Kidney (tissue), 14 donors: ENCODE results near the gene TMEM9. TPM values are rescaled to one million over a fixed set of nuclear protein-coding genes. Genes with fewer than 3 reads are reported as not detected.

Experiments
- DNase-seq, 5 donors: peaks; one replicate each; pipeline ENCODE4 v3.0.0-alpha.2; 2013 to 2020
- FAIRE-seq: peaks from 2 replicates; lab custom pipeline; 2012; peaks lifted over from hg19 to GRCh38; lab: Jason Lieb, UNC
- H3K27ac ChIP-seq, 2 donors: one replicate each; pipeline ENCODE4 v1.7.0; 2013; ENCODE audit warnings: low read depth in 2 of 2, low read length in 2 of 2, inconsistent platforms in 1 of 2
- H3K27me3 ChIP-seq: one replicate; pipeline ENCODE4 v1.7.1; 2013; ENCODE audit warnings: low read length, inconsistent platforms; ENCODE audit not compliant: control insufficient read depth, insufficient read depth
- H3K36me3 ChIP-seq, 3 donors: one replicate each; pipeline versions ENCODE4 v1.7.0 to v1.7.1; 2013; ENCODE audit warnings: low read length in 3 of 3, control low read depth in 1 of 3, inconsistent platforms in 1 of 3; ENCODE audit not compliant: insufficient read depth in 3 of 3, control insufficient read depth in 2 of 3
- H3K4me1 ChIP-seq, 3 donors: one replicate each; pipeline versions ENCODE4 v1.7.0 to v1.7.1; 2013; ENCODE audit warnings: low read length in 3 of 3, inconsistent platforms in 1 of 3, low read depth in 1 of 3; ENCODE audit not compliant: control insufficient read depth in 2 of 3, insufficient read depth in 2 of 3
- H3K4me3 ChIP-seq, 3 donors: one replicate each; pipeline versions ENCODE4 v1.7.0 to v1.8.1; 2013; ENCODE audit warnings: low read length in 3 of 3, control low read depth in 1 of 3, inconsistent platforms in 1 of 3
- H3K9ac ChIP-seq, 3 donors: one replicate each; pipeline versions ENCODE4 v1.7.0 to v1.7.1; 2013; ENCODE audit warnings: low read length in 3 of 3, control low read depth in 1 of 3, inconsistent platforms in 1 of 3
- H3K9me3 ChIP-seq, 3 donors: one replicate each; pipeline versions ENCODE4 v1.7.0 to v1.7.1; 2013; ENCODE audit warnings: low read length in 3 of 3, control low read depth in 1 of 3, inconsistent platforms in 1 of 3; ENCODE audit not compliant: control insufficient read depth in 2 of 3, insufficient read depth in 1 of 3
- intact Hi-C: fragments of 100-400 bp; cut with DNase I; formaldehyde crosslinking; loops from one replicate; pipeline ENCODE4 v1.11.1; 2022
- polyA plus RNA-seq: library from polyadenylated mRNA; stranded (reverse); fragments of 350-450 nt; fragmentation: Illumina TruSeq; extraction: RNeasy Lipid Tissue Mini Kit (QIAGEN cat#74804); gene quantifications from one replicate; pipeline ENCODE4 v1.2.3, GENCODE V29; 2014; ENCODE audit warnings: low read depth, low replicate concordance; ENCODE audit not compliant: insufficient read depth
- total RNA-seq: library from RNA; stranded (reverse); fragmentation: NEBNext Ultra II Directional; extraction: Animal tissue kit (Norgen Biotek cat#: 25700); gene quantifications from one replicate; pipeline ENCODE4 v1.2.1, GENCODE V29; 2021
- TF ChIP-seq, protein P1 (sequence below): IDR thresholded peaks from 3 replicates; pipeline ENCODE4 v1.5.1; 2012; ENCODE audit warnings: mild to moderate bottlenecking, moderate library complexity, borderline replicate concordance; ENCODE audit not compliant: insufficient read depth; ENCODE audit errors: extremely low read depth
- donor health status: control.
- donor health status: control.
- donor health status: control.
- donor health status: control.
- donor health status: control.
- donor health status: DM: yes; HTN: yes; CAD: no.
- donor health status: Normal renal cell carcinoma (clear cell type).

The TMEM9 gene
- total and polyA plus RNA-seq, 2 donors from 2014 or later, result 81.9 to 166 TPM

DNA sequence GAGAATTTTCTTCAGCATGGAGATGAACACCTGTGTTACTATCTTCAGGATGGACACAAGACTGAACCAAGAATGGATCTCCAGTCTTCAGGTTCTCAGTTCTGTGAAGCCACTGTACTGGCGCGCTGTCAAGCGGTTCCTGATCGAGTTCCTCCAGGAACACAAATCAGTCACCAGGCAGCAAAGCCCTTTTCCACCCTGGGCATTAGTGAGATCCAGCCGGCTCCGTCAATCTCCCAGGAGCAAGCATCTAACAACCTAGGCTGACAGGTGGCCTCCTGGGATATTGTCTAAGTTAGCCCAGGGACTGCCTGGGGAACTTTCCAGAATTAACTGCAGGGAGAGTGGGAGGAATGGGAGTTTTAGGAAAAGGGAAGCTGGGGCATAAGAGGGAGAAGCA, 26.6 kb upstream of the TMEM9 start:
- TF ChIP-seq, protein P1, sequence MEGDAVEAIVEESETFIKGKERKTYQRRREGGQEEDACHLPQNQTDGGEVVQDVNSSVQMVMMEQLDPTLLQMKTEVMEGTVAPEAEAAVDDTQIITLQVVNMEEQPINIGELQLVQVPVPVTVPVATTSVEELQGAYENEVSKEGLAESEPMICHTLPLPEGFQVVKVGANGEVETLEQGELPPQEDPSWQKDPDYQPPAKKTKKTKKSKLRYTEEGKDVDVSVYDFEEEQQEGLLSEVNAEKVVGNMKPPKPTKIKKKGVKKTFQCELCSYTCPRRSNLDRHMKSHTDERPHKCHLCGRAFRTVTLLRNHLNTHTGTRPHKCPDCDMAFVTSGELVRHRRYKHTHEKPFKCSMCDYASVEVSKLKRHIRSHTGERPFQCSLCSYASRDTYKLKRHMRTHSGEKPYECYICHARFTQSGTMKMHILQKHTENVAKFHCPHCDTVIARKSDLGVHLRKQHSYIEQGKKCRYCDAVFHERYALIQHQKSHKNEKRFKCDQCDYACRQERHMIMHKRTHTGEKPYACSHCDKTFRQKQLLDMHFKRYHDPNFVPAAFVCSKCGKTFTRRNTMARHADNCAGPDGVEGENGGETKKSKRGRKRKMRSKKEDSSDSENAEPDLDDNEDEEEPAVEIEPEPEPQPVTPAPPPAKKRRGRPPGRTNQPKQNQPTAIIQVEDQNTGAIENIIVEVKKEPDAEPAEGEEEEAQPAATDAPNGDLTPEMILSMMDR, result no peak
- Histone ChIP-seq H3K9me3 (no peaks in the 10 kb centered on the region), H3K4me1 (no peaks in the 10 kb centered on the region), H3K9ac (no peak overlapping the region), H3K4me3 (no peak overlapping the region), H3K27ac (no peak overlapping the region), H3K36me3 (no peaks in the 10 kb centered on the region), H3K27me3 (no peaks in the 10 kb centered on the region)
- peak in 1 of 5 donors; percentile 29 for DNase-seq
- FAIRE-seq, result no peak
- intact Hi-C loops, result no loop called here

DNA sequence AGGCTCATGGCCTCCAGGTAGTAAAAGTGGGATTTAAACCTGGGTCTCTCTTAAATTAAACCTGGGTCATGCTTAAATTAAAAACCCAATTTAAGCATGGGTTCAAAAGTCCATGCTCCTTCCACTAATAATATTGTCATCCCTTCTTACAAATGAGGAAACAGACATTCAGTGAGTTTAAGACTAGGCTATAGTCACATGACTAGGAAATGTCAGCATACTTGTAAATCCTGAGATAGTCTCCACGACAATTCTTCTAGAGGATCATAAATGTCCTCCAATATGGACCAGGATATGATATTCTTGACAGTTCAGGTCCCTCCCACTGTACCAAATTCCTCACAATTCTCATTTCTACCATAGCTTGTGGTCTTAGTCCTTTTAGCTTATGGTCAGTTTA, 25.9 kb upstream of the TMEM9 start:
- H3K36me3 ChIP-seq, result no peaks in the 10 kb centered on the region
- H3K9me3 ChIP-seq, result no peaks in the 10 kb centered on the region
- DNase-seq (no peak), FAIRE-seq (no peak)
- no peak overlapping the region for H3K27ac ChIP-seq
- no peaks in the 10 kb centered on the region for H3K4me1 ChIP-seq
- H3K4me3 ChIP-seq, result no peak overlapping the region
- no peaks in the 10 kb centered on the region for H3K27me3 ChIP-seq
- TF ChIP-seq, protein P1, result no peak
- intact Hi-C loops, result no loop called here
- H3K9ac ChIP-seq, result no peak overlapping the region

DNA sequence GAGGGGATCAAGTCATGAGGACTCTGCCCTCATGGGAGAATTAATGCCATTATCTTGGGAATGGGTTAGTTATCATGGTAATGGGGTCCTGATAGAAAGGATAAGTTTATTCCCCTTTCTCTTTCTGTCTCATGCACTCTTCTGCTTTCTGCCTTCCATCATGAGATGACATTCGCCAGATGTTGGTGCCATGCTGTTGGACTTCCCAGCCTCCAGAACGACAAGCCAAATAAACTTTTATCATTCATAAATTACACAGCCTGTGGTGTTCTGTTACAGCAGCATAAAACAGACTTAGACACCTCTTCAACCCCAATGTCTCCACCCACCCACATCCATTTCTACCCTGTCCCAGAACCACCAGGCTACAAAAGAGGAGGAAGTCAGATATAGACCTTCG, 24.4 kb upstream of the TMEM9 start:
- FAIRE-seq (no peak), DNase-seq (no peak)
- no peak overlapping the region for H3K9ac ChIP-seq
- no peaks in the 10 kb centered on the region for H3K9me3 ChIP-seq
- no peaks in the 10 kb centered on the region for H3K27me3 ChIP-seq
- TF ChIP-seq, protein P1, result no peak
- H3K27ac ChIP-seq, result no peak overlapping the region
- no peaks in the 10 kb centered on the region for H3K36me3 ChIP-seq
- intact Hi-C loops, result no loop called here
- no peaks in the 10 kb centered on the region for H3K4me1 ChIP-seq
- H3K4me3 ChIP-seq, result no peak overlapping the region

DNA sequence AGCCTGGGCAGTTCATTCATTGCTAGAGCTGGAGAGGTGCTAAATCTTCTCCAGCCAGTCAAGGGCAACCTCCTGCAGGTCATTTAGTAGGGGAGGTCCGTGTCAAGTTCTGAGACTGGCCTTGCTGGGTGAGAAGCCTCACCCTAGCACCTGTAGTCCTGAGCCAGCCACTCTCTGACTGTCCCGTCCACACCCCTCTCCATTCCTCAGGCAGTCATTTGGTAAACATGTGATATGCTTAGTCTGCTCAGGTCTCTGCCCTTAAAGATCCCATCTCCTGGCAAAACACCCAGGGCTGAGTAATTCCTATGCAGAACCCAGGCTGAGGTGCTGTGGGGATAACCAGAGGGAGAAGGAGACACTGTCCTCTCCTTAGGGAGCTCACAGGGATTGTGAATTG, 22.7 kb upstream of the TMEM9 start:
- DNase-seq, result peak in 3 of 5 donors; percentile 19 to 36 (median 25)
- no peaks in the 10 kb centered on the region for H3K4me1 ChIP-seq
- H3K4me3 ChIP-seq, result no peak overlapping the region
- intact Hi-C loops, result no loop called here
- TF ChIP-seq, protein P1, result no peak
- no peak overlapping the region for H3K9ac ChIP-seq
- no peak overlapping the region for H3K27ac ChIP-seq
- H3K27me3 ChIP-seq, result no peaks in the 10 kb centered on the region
- H3K9me3 ChIP-seq, result no peaks in the 10 kb centered on the region
- FAIRE-seq, result no peak
- no peaks in the 10 kb centered on the region for H3K36me3 ChIP-seq
